ENCODE data around the gene NDUFA11. TPM values are rescaled to one million over a fixed set of nuclear protein-coding genes. Genes with fewer than 3 reads are reported as not detected.
A peak's percentile ranks its signal among the peaks of the same experiment; 100 is the strongest.

The NDUFA11 gene
- total RNA-seq (100 to 1,000 TPM in 1 of 6 donors, 10 to 100 TPM in 5; 58.0 to 104 (median 82.0) TPM), polyA plus RNA-seq (100 to 1,000 TPM; 161 to 209 TPM)

DNA sequence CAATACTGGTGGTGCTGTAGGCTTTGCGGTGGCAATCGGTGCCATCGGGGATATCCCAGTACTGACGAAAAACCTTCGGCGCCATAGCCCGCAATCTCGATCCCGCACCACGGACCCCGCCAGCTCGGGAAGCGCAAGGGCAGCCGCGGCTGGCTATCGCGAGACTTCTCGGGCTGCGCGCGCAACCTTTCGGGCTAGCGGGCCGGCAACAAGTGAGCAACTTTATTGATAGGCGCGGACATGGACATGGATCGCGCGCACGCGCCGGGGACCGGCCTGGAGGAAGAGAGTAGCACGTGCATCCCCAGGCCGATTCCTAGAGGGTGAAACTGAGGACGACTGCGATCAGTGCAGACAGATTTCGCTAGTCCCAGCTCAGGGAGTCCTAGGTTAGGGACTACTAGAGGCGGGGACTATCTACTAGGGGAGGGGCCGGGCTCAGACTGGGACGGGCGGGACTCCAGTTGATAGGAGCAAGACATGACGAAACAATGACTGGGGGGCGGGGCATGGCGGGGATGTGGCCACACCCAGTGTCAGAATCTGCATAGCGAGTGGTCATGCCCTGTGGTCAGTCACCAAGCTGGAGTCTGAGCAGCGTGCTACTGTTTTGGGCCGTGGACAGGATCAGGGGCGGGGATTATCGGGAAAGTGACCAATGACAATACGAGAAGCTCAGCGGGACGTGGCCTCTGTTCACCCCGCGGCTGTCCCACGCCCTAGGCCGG, at the start of gene NDUFA11:
Gene NDUFA11 (minus strand): TSS at position 167 of the 728 bp plus-strand sequence. CDS start 82 bp downstream, at position 85.
- FAIRE-seq = peak; percentile 5
- DNase-seq = peak; percentile 93 to 100 (median 99)
- 0% methylated on average over 57 of the region's 57 CpGs for WGBS, 2 donors
- Histone ChIP-seq H3K36me3 (no peaks in the 10 kb centered on the region), H3K27ac (peak within 1 kb of the TSS; percentile 44 to 84 (median 72)), H3K27me3 (no peaks in the 10 kb centered on the region), H3K9me3 (no peaks in the 10 kb centered on the region), H3K4me1 (peaks cover 4 to 13% (median 6%) of the 10 kb centered on the region in 3 donors), H3K4me3 (peak within 1 kb of the TSS; percentile 65 to 92 (median 85))
- intact Hi-C loops (cut with DNase I) = no loop called here
- ATAC-seq = peak; percentile 67 to 83 (median 78)
- TF ChIP-seq, protein P1, sequence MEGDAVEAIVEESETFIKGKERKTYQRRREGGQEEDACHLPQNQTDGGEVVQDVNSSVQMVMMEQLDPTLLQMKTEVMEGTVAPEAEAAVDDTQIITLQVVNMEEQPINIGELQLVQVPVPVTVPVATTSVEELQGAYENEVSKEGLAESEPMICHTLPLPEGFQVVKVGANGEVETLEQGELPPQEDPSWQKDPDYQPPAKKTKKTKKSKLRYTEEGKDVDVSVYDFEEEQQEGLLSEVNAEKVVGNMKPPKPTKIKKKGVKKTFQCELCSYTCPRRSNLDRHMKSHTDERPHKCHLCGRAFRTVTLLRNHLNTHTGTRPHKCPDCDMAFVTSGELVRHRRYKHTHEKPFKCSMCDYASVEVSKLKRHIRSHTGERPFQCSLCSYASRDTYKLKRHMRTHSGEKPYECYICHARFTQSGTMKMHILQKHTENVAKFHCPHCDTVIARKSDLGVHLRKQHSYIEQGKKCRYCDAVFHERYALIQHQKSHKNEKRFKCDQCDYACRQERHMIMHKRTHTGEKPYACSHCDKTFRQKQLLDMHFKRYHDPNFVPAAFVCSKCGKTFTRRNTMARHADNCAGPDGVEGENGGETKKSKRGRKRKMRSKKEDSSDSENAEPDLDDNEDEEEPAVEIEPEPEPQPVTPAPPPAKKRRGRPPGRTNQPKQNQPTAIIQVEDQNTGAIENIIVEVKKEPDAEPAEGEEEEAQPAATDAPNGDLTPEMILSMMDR (IDR thresholded peaks at IDR 0.05) = no peak

DNA sequence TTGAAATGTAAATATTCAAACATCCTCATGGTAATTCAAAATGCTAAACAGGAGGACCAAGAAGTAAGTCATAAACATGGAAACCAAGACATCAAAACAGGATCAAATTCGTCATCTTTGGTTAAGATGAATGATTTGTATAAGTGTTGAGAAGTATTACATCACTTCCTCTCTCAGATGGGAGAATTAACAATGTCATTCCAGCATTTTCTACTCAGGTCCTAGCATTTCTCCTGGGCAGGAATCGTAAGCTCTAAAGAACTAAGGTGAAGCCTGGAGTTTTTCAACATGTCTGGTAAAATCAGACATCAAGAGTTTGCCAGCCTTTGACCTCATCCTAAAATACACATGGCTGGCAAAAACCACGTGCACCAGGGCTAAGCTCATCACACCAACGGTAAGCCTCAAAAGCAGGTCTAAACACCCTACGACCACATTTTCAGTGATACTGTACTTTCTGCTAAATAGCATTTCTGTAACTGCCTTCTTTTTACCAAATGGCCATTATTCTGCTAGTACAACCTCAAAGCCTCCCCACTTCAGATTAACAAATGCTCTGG, 49.5 kb upstream of the NDUFA11 start:
- Histone ChIP-seq H3K27me3 (no peaks in the 10 kb centered on the region), H3K27ac (peak overlapping the region in 1 of 4 donors; percentile 67), H3K4me3 (no peak overlapping the region), H3K36me3 (no peaks in the 10 kb centered on the region), H3K4me1 (peaks cover 26 to 57% (median 30%) of the 10 kb centered on the region in 3 donors), H3K9me3 (no peaks in the 10 kb centered on the region)
- 62 to 64% methylated on average over 5 of the region's 5 CpGs for WGBS, 2 donors
- DNase-seq (no peak), FAIRE-seq (no peak), ATAC-seq (no peak)
- TF ChIP-seq, protein P1 (IDR thresholded peaks at IDR 0.05) = no peak
- intact Hi-C loops (cut with DNase I) = no loop called here

- TF ChIP-seq, protein P1 (IDR thresholded peaks at IDR 0.05) = no peak
- Histone ChIP-seq H3K4me1 (peaks cover 26 to 55% (median 30%) of the 10 kb centered on the region in 3 donors), H3K4me3 (no peak overlapping the region), H3K27me3 (no peaks in the 10 kb centered on the region), H3K27ac (no peak overlapping the region), H3K9me3 (no peaks in the 10 kb centered on the region), H3K36me3 (no peaks in the 10 kb centered on the region)
- WGBS, 2 donors = 81 to 86% methylated on average over 18 of the region's 18 CpGs
- ATAC-seq = no peak
- intact Hi-C loops (cut with DNase I) = no loop called here
- FAIRE-seq = no peak
- no peak for DNase-seq
Measured at GRCh38 chr19:5952193-5953029, 48.8 kb upstream of the NDUFA11 start.

DNA sequence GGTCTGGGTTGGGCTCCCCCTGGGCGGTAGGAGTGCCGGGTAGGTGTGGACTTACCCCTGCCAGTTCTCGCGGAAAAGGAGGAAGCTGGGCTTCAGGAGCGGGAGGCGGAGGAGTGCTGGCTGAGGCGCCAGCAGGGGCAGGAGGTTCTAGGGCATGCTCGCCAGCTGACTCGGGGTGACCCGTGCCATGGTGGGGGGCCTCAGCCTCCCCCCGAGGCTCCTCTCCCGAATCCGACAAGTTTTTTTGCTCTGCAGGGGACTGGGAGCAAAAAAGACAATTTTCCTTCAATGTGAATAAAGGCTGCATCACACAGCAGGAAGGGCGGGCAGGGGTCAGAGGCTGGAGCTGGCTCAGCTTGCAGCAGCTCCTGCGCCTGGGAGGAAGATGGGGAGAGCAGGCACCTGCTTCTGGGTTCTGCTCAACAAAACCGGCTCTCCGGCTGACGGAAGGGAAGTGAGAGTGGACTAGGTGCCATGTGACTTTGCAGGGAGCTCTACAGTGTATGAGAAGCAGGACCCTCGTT, 47.8 kb upstream of the NDUFA11 start:
- peaks cover 23 to 46% (median 28%) of the 10 kb centered on the region in 3 donors for H3K4me1 ChIP-seq
- no peak overlapping the region for H3K4me3 ChIP-seq
- intact Hi-C loops (cut with DNase I) = no loop called here
- ATAC-seq = no peak
- no peaks in the 10 kb centered on the region for H3K36me3 ChIP-seq
- H3K27me3 ChIP-seq = no peaks in the 10 kb centered on the region
- no peaks in the 10 kb centered on the region for H3K9me3 ChIP-seq
- 74 to 77% methylated on average over 19 of the region's 19 CpGs for WGBS, 2 donors
- TF ChIP-seq, protein P1 (IDR thresholded peaks at IDR 0.05) = no peak
- DNase-seq = no peak
- no peak for FAIRE-seq
- peak overlapping the region in 1 of 4 donors; percentile 22 for H3K27ac ChIP-seq
